ENCODE measurements around the gene TMIGD1. TPM values are rescaled to one million over a fixed set of nuclear protein-coding genes. Genes with fewer than 3 reads are reported as not detected.
A peak's percentile ranks its signal among the peaks of the same experiment; 100 is the strongest.

Gene TMIGD1
- total and polyA plus RNA-seq, 10 of the 15 experiments (the other 5 are each of a cell fraction or from before 2014, with no cell fraction given), result not detected

GRCh38 chr17:30378825-30379302 is 45.0 kb upstream of the TMIGD1 start, which contains the start of gene CPD:
Gene CPD, plus strand, starts transcription at chr17:30378927. Its CDS starts 54 bp downstream, at chr17:30378981.
- peak within 1 kb of the TSS; percentile 43 for H3K27ac ChIP-seq (ENCODE audit: control insufficient read depth, insufficient read depth)
- WGBS (ENCODE audit: insufficient coverage, insufficient replicate concordance, low lambda C conversion rate, missing lambda C conversion rate), result 1% methylated on average over 45 of the region's 59 CpGs
- CTCF ChIA-PET, result interaction anchor here (1.0 to 1.2 kb wide), 2 partner anchors 12 to 98 kb away, joined by 3 to 4 read pairs; partner anchors contain the start of gene GOSR1
- TF ChIP-seq BMI1 (IDR thresholded peaks at IDR 0.05; ENCODE audit: borderline replicate concordance) (peak; percentile 65; the same call in 1 of the 2 replicates), WRNIP1 (IDR thresholded peaks at IDR 0.05; ENCODE audit: borderline replicate concordance, low read depth, low read length) (no peak), CREB1 (IDR thresholded peaks at IDR 0.05; ENCODE audit: low read depth) (peak; percentile 87), NFYB (IDR thresholded peaks at IDR 0.05; ENCODE audit: insufficient read depth, low read depth, low read length) (peak; percentile 76; the same call in 1 of the 2 replicates), RAD21 (IDR thresholded peaks at IDR 0.05; ENCODE audit: insufficient read depth, low read depth, low read length) (no peak), EZH2 (IDR thresholded peaks at IDR 0.05; ENCODE audit: borderline replicate concordance, control insufficient read depth, low read depth, low read length) (no peak), YY1 (IDR thresholded peaks at IDR 0.05; ENCODE audit: low read depth, low read length) (peak; percentile 92), YBX1 (IDR thresholded peaks at IDR 0.05) (no peak), NRF1 (conservative IDR thresholded peaks at IDR 0.05; ENCODE audit: low read depth, low read length) (no peak), TAF1 (IDR thresholded peaks at IDR 0.05; ENCODE audit: borderline replicate concordance, low read depth, low read length) (peak; percentile 80; the same call in 1 of the 2 replicates), SMC3 (IDR thresholded peaks at IDR 0.05; ENCODE audit: borderline replicate concordance, low read length) (no peak), NBN (IDR thresholded peaks at IDR 0.05) (0 out of 2 replicates have a peak, but pooled peaks have one; percentile 3), BCLAF1 (IDR thresholded peaks at IDR 0.05) (no peak), ATF7 (IDR thresholded peaks at IDR 0.05; ENCODE audit: low read depth) (no peak), E2F4 (IDR thresholded peaks at IDR 0.05; ENCODE audit: low read depth, low read length) (no peak), SREBF2 (IDR thresholded peaks at IDR 0.05; ENCODE audit: low read length) (no peak), LARP7 (IDR thresholded peaks at IDR 0.05) (peak; percentile 68), MAX (IDR thresholded peaks at IDR 0.05; ENCODE audit: low read depth, low read length) (0 out of 2 replicates have a peak, but pooled peaks have one; percentile 39)

More at GRCh38 chr17:30378825-30379302, 45.0 kb upstream of the TMIGD1 start, which contains the start of gene CPD:
- ATAC-seq (peak; percentile 90), DNase-seq (ENCODE audit: low read depth, low spot score) (peak; percentile 69), FAIRE-seq (peak; percentile 71)
- H4K20me1 ChIP-seq (ENCODE audit: control insufficient read depth, insufficient read depth), result no peaks in the 10 kb centered on the region
- in situ Hi-C loops (cut with MboI) (no loop called here), intact Hi-C loops (cut with micrococcal nuclease; ENCODE audit: unreplicated experiment) (loop anchor here (2.0 kb wide), 1 partner anchor 38 kb away; no protein-coding TSS in a partner anchor)
- ChIA-PET POLR2A (interaction anchor here (0.7 kb wide), 1 partner anchor 1172 kb away, joined by 4 read pairs; no protein-coding TSS in a partner anchor), RAD21 (ENCODE audit: unreplicated experiment) (interaction anchor here (1.0 kb wide), 1 partner anchor 38 kb away, joined by 3 read pairs; no protein-coding TSS in a partner anchor), SMC1A (ENCODE audit: uncharacterized antibody, unreplicated experiment) (interaction anchor here (1.0 to 1.5 kb wide), 2 partner anchors 21 to 39 kb away, joined by 3 to 5 read pairs; no protein-coding TSS in a partner anchor)
- no TSS peak for BruUV-seq (replicated peaks)
- H2AFZ ChIP-seq (ENCODE audit: control insufficient read depth, low read depth, low read length), result peak within 1 kb of the TSS; percentile 98
- H3K9me3 ChIP-seq (replicated peaks; ENCODE audit: control insufficient read depth, insufficient read depth, low read length), result no peaks in the 10 kb centered on the region
- H3K4me3 ChIP-seq, result peak within 1 kb of the TSS; percentile 82
- H3K4me1 ChIP-seq (ENCODE audit: control insufficient read depth, insufficient read depth, low read length), result peaks cover 32% of the 10 kb centered on the region
- no peaks in the 10 kb centered on the region for H3K36me3 ChIP-seq (ENCODE audit: control insufficient read depth in 2 of 2, insufficient read depth in 2 of 2, low read length in 1 of 2)
- H3K27me3 ChIP-seq (replicated peaks in 1 of 2; ENCODE audit: control insufficient read depth in 2 of 2, insufficient read depth in 2 of 2, low read length in 1 of 2), result no peaks in the 10 kb centered on the region
- H3K4me2 ChIP-seq (ENCODE audit: control insufficient read depth, insufficient read depth), result peak within 1 kb of the TSS; percentile 96
- peaks cover 10% of the 10 kb centered on the region for H3K79me2 ChIP-seq (ENCODE audit: control insufficient read depth, insufficient read depth, low read length)
- peak within 1 kb of the TSS; percentile 47 for H3K9ac ChIP-seq (ENCODE audit: control insufficient read depth, insufficient read depth, low read length)

Data from GM12878 (cell line).